ENCODE data around the gene MAPK11. TPM values are rescaled to one million over a fixed set of nuclear protein-coding genes. Genes with fewer than 3 reads are reported as not detected.

MAPK11 gene
- 0.37 TPM in 1 of 2 replicates, not detected in the other for total RNA-seq (ENCODE audit: low replicate concordance)

GRCh38 chr22:50269970-50270665, at the start of gene MAPK11:
Gene MAPK11 (minus strand): TSS chr22:50270380. CDS start chr22:50270292, 88 bp downstream.
- Histone ChIP-seq H3K36me3 (no peaks in the 10 kb centered on the region), H3K27me3 (peaks cover 64% of the 10 kb centered on the region), H3K79me2 (ENCODE audit: low read depth) (no peaks in the 10 kb centered on the region), H3K4me3 (peak within 1 kb of the TSS; percentile 49), H3K4me2 (peak within 1 kb of the TSS; percentile 92), H2AFZ (replicated peaks) (no peak within 1 kb of the TSS), H3K9ac (no peak within 1 kb of the TSS), H3K27ac (no peak within 1 kb of the TSS), H3F3A (ENCODE audit: low read depth) (peaks cover 28% of the 10 kb centered on the region), H4K20me1 (ENCODE audit: low read depth) (peaks cover 60% of the 10 kb centered on the region), H3K9me3 (ENCODE audit: low read depth) (no peaks in the 10 kb centered on the region), H3K4me1 (peaks cover 22% of the 10 kb centered on the region)
- TF ChIP-seq EZH2 (IDR thresholded peaks at IDR 0.05) (peak; percentile 78), EZH2phosphoT487 (IDR thresholded peaks at IDR 0.05) (no peak)
- H3K4me3 Mint-ChIP-seq: peak within 1 kb of the TSS; percentile 83
- peaks cover 8% of the 10 kb centered on the region for H3K36me3 Mint-ChIP-seq
- peak; percentile 69 for DNase-seq (ENCODE audit: low spot score)
- peaks cover 25% of the 10 kb centered on the region for H3K4me1 Mint-ChIP-seq
- peak within 1 kb of the TSS; percentile 66 for H3K27ac Mint-ChIP-seq
- peaks cover 10% of the 10 kb centered on the region for H3K27me3 Mint-ChIP-seq (ENCODE audit: insufficient read depth, low read depth)
- peaks cover 2% of the 10 kb centered on the region for H3K9me3 Mint-ChIP-seq

DNA sequence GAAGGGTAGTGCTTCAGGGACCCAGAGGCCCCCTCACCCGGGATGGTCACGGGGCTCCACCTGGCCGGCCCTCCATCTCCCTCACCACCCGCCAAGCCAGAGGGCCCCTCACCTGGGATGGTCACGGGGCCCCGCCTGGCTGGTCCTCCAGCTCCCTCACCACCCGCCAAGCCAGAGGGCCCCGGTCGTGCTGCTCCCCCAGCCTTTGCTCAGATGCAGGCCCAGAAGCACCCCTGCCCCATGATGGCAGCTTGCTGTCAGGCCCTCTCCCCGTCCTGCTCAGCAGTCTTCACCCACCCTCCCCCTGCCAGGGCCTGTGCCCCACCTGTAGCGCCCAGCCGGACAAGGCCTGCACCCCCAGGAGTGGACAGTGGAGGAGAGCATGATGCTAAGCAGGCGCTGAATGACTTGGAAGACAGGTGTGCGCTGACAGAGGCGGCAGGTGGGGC, 49.3 kb upstream of the MAPK11 start:
- Histone ChIP-seq H3K79me2 (ENCODE audit: low read depth) (no peaks in the 10 kb centered on the region), H3K9ac (no peak overlapping the region), H3K9me3 (ENCODE audit: low read depth) (no peaks in the 10 kb centered on the region), H3K4me2 (no peak overlapping the region), H3K27me3 (no peaks in the 10 kb centered on the region), H4K20me1 (ENCODE audit: low read depth) (no peaks in the 10 kb centered on the region), H3K4me1 (no peaks in the 10 kb centered on the region), H3K27ac (no peak overlapping the region), H3F3A (ENCODE audit: low read depth) (no peaks in the 10 kb centered on the region), H3K4me3 (no peak overlapping the region), H2AFZ (replicated peaks) (no peak overlapping the region), H3K36me3 (no peaks in the 10 kb centered on the region)
- no peak overlapping the region for H3K4me3 Mint-ChIP-seq
- H3K4me1 Mint-ChIP-seq: no peaks in the 10 kb centered on the region
- peaks cover 3% of the 10 kb centered on the region for H3K27me3 Mint-ChIP-seq (ENCODE audit: insufficient read depth, low read depth)
- H3K36me3 Mint-ChIP-seq: no peaks in the 10 kb centered on the region
- no peak overlapping the region for H3K27ac Mint-ChIP-seq
- no peaks in the 10 kb centered on the region for H3K9me3 Mint-ChIP-seq
- TF ChIP-seq, protein P1, sequence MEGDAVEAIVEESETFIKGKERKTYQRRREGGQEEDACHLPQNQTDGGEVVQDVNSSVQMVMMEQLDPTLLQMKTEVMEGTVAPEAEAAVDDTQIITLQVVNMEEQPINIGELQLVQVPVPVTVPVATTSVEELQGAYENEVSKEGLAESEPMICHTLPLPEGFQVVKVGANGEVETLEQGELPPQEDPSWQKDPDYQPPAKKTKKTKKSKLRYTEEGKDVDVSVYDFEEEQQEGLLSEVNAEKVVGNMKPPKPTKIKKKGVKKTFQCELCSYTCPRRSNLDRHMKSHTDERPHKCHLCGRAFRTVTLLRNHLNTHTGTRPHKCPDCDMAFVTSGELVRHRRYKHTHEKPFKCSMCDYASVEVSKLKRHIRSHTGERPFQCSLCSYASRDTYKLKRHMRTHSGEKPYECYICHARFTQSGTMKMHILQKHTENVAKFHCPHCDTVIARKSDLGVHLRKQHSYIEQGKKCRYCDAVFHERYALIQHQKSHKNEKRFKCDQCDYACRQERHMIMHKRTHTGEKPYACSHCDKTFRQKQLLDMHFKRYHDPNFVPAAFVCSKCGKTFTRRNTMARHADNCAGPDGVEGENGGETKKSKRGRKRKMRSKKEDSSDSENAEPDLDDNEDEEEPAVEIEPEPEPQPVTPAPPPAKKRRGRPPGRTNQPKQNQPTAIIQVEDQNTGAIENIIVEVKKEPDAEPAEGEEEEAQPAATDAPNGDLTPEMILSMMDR (IDR thresholded peaks at IDR 0.05): no peak
- TF ChIP-seq EZH2 (IDR thresholded peaks at IDR 0.05): no peak
- no peak for TF ChIP-seq EZH2phosphoT487 (IDR thresholded peaks at IDR 0.05)
- no peak for DNase-seq (ENCODE audit: low spot score)

DNA sequence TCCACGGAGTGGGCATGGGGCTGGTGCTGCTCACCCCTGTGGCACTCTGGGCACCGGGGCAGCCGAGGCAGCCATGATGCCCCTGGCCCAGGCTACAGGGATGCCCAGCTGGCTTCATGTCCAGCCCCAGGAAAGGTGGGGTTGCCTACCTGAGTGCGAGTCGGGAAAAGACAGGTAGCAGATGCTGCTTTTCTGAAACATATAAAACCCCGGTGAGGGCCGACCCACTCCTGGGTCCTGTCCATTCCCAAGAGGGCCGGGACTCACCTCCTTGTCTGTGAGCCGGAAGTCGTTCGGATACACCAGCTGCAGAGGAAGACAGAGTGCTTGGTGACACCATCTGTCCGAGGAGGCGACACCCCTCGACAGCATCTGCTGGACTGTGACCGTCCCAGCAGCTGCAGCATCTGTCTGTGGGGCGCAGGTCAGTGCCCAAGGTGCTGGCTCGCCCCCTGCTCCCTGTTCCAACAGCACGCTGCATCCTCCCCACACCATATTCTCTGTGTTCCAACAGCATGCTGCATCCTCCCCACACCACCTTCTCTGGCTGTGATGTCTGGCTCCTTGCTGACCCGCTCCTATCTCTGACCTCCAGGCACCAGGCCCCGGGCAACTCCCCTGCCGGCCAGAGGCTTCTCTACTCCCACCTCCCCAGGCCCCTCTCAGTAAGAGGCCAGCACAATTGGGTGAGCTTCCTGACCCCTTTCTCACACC, 48.7 kb upstream of the MAPK11 start:
- DNase-seq (ENCODE audit: low spot score): no peak
- Histone ChIP-seq H3K4me1 (no peaks in the 10 kb centered on the region), H2AFZ (replicated peaks) (no peak overlapping the region), H3K36me3 (no peaks in the 10 kb centered on the region), H3K79me2 (ENCODE audit: low read depth) (no peaks in the 10 kb centered on the region), H3K9me3 (ENCODE audit: low read depth) (no peaks in the 10 kb centered on the region), H4K20me1 (ENCODE audit: low read depth) (no peaks in the 10 kb centered on the region), H3F3A (ENCODE audit: low read depth) (no peaks in the 10 kb centered on the region), H3K27me3 (no peaks in the 10 kb centered on the region), H3K9ac (no peak overlapping the region), H3K27ac (no peak overlapping the region), H3K4me3 (no peak overlapping the region), H3K4me2 (no peak overlapping the region)
- TF ChIP-seq, protein P1 (IDR thresholded peaks at IDR 0.05): no peak
- no peak for TF ChIP-seq EZH2 (IDR thresholded peaks at IDR 0.05)
- TF ChIP-seq EZH2phosphoT487 (IDR thresholded peaks at IDR 0.05): no peak
- no peak overlapping the region for H3K27ac Mint-ChIP-seq
- H3K27me3 Mint-ChIP-seq (ENCODE audit: insufficient read depth, low read depth): peaks cover 6% of the 10 kb centered on the region
- H3K9me3 Mint-ChIP-seq: no peaks in the 10 kb centered on the region
- no peak overlapping the region for H3K4me3 Mint-ChIP-seq
- peaks cover 2% of the 10 kb centered on the region for H3K36me3 Mint-ChIP-seq
- no peaks in the 10 kb centered on the region for H3K4me1 Mint-ChIP-seq
